GM23248 (cell line): ENCODE measurements around the gene ABCC4. TPM values are rescaled to one million over a fixed set of nuclear protein-coding genes. Genes with fewer than 3 reads are reported as not detected.

Experiments
- DNase-seq: peaks from one replicate; pipeline ENCODE4 v3.0.0-alpha.2; 2015
- H2AFZ ChIP-seq: fragments of 200-600 bp; sonication (generic); 2 replicates; pipeline ENCODE4 v1.6.1; 2016; ENCODE audit warnings: antibody characterized with exemption
- H3F3A ChIP-seq: fragments of 200-600 bp; sonication (generic); 2 replicates; pipeline ENCODE4 v1.6.1; 2016; ENCODE audit warnings: mild to moderate bottlenecking, antibody characterized with exemption, mixed run types; ENCODE audit not compliant: insufficient read depth
- H3K27ac ChIP-seq: fragments of 200-600 bp; sonication (generic); 2 replicates; pipeline ENCODE4 v1.5.1; 2016; ENCODE audit warnings: mild to moderate bottlenecking
- H3K27me3 ChIP-seq: fragments of 200-600 bp; sonication (generic); replicated peaks from 2 replicates; pipeline ENCODE4 v1.6.1; 2016; ENCODE audit warnings: mild to moderate bottlenecking; ENCODE audit not compliant: insufficient read depth
- H3K36me3 ChIP-seq: fragments of 200-600 bp; sonication (generic); 2 replicates; pipeline ENCODE4 v1.6.1; 2016; ENCODE audit warnings: low read depth, mild to moderate bottlenecking
- H3K4me1 ChIP-seq: fragments of 200-600 bp; sonication (generic); 2 replicates; pipeline ENCODE4 v1.6.1; 2016; ENCODE audit warnings: mild to moderate bottlenecking; ENCODE audit not compliant: insufficient read depth
- H3K4me2 ChIP-seq: fragments of 200-600 bp; sonication (generic); one replicate; pipeline ENCODE4 v1.6.1; 2016; ENCODE audit warnings: mild to moderate bottlenecking; ENCODE audit not compliant: unreplicated experiment
- H3K4me3 ChIP-seq: fragments of 200-600 bp; sonication (generic); 2 replicates; pipeline ENCODE4 v1.5.1; 2016; ENCODE audit warnings: mild to moderate bottlenecking
- H3K79me2 ChIP-seq: fragments of 200-600 bp; sonication (generic); 2 replicates; pipeline ENCODE4 v1.6.1; 2016; ENCODE audit warnings: mild to moderate bottlenecking; ENCODE audit not compliant: insufficient read depth
- H3K9ac ChIP-seq: fragments of 200-600 bp; sonication (generic); 2 replicates; pipeline ENCODE4 v1.6.1; 2016; ENCODE audit warnings: mild to moderate bottlenecking
- H3K9me2 ChIP-seq: fragments of 200-600 bp; sonication (generic); 2 replicates; pipeline ENCODE4 v1.6.1; 2016; ENCODE audit warnings: mixed run types, mild to moderate bottlenecking, moderate library complexity; ENCODE audit not compliant: insufficient read depth
- H3K9me3 ChIP-seq: fragments of 200-600 bp; sonication (generic); one replicate; pipeline ENCODE4 v1.6.1; 2017; ENCODE audit warnings: low read depth
- H4K20me1 ChIP-seq: fragments of 200-600 bp; sonication (generic); 2 replicates; pipeline ENCODE4 v1.6.0; 2016; ENCODE audit not compliant: insufficient read depth
- EZH2 ChIP-seq: fragments of 200-600 bp; sonication (generic); IDR thresholded peaks from 2 replicates; pipeline ENCODE4 v1.6.1; 2018; ENCODE audit warnings: antibody characterized with exemption, mild to moderate bottlenecking; ENCODE audit not compliant: insufficient read depth, poor library complexity, severe bottlenecking
- EZH2phosphoT487 ChIP-seq: fragments of 200-600 bp; sonication (generic); IDR thresholded peaks from 2 replicates; pipeline ENCODE4 v1.6.1; 2018; ENCODE audit warnings: antibody characterized with exemption, moderate library complexity, mild to moderate bottlenecking, low read depth; ENCODE audit not compliant: insufficient read depth
- WGBS, 2 experiments: methylation state at CpG; one replicate each; pipeline ENCODE4 v1.1.6; 2015 to 2017; ENCODE audit warnings: low lambda C conversion rate in 2 of 2, low coverage in 1 of 2; ENCODE audit errors: missing lambda C conversion rate in 2 of 2; 5-methylcytosine and 5-hydroxymethylcytosine counted together
- in situ Hi-C: fragments of 300-500 bp; cut with MboI; formaldehyde crosslinking; loops from 2 replicates; pipeline ENCODE4 v1.15.0; 2020
- polyA plus RNA-seq: library from polyadenylated mRNA; unstranded; fragments of >200 nt; fragmentation: Nextera tagmentation; extraction: Ambion mirVana; gene quantifications from 2 replicates; pipeline ENCODE4 v1.2.1, GENCODE V29; 2016
- total RNA-seq: library from RNA; depleted of rRNA; stranded (reverse); fragments of >200 nt; shearing (Covaris generic); gene quantifications from 2 replicates; pipeline ENCODE4 v1.2.3, GENCODE V29; 2014

Gene ABCC4
- total and polyA plus RNA-seq, 2 experiments from 2014 or later, result 3.9 to 11.2 TPM

- Histone ChIP-seq H4K20me1 (no peaks in the 10 kb centered on the region), H3K36me3 (no peaks in the 10 kb centered on the region), H3K27me3 (no peaks in the 10 kb centered on the region), H3K79me2 (no peaks in the 10 kb centered on the region), H3F3A (no peaks in the 10 kb centered on the region), H3K9me2 (no peaks in the 10 kb centered on the region), H2AFZ (no peak overlapping the region), H3K9ac (no peak overlapping the region), H3K9me3 (no peaks in the 10 kb centered on the region), H3K27ac (no peak overlapping the region), H3K4me2 (no peak overlapping the region), H3K4me3 (no peak overlapping the region), H3K4me1 (no peaks in the 10 kb centered on the region)
- peak; percentile 9 for DNase-seq
- in situ Hi-C loops, result no loop called here
- TF ChIP-seq EZH2phosphoT487, result no peak
- no peak for TF ChIP-seq EZH2
- 55 to 57% methylated on average over 12 of the region's 12 CpGs for WGBS, 2 experiments
Measured at GRCh38 chr13:95317039-95317989, 16.1 kb upstream of the ABCC4 start.

GRCh38 chr13:95315752-95316151 lies 14.5 kb upstream of the ABCC4 start:
- Histone ChIP-seq H3K27ac (no peak overlapping the region), H3K4me1 (no peaks in the 10 kb centered on the region), H3K4me3 (no peak overlapping the region), H3K9ac (no peak overlapping the region), H2AFZ (no peak overlapping the region), H3K27me3 (no peaks in the 10 kb centered on the region), H3K9me2 (no peaks in the 10 kb centered on the region), H3K4me2 (no peak overlapping the region), H3K79me2 (no peaks in the 10 kb centered on the region), H3F3A (no peaks in the 10 kb centered on the region), H4K20me1 (no peaks in the 10 kb centered on the region), H3K9me3 (no peaks in the 10 kb centered on the region), H3K36me3 (no peaks in the 10 kb centered on the region)
- 61 to 62% methylated on average over 3 of the region's 3 CpGs for WGBS, 2 experiments
- no peak for DNase-seq
- in situ Hi-C loops, result no loop called here
- TF ChIP-seq EZH2, result no peak
- no peak for TF ChIP-seq EZH2phosphoT487

GRCh38 chr13:95307507-95307906 lies 6.3 kb upstream of the ABCC4 start:
- Histone ChIP-seq H4K20me1 (no peaks in the 10 kb centered on the region), H3K9ac (no peak overlapping the region), H3K4me1 (no peaks in the 10 kb centered on the region), H3K9me3 (no peaks in the 10 kb centered on the region), H3F3A (no peaks in the 10 kb centered on the region), H3K4me3 (no peak overlapping the region), H3K27me3 (no peaks in the 10 kb centered on the region), H3K9me2 (no peaks in the 10 kb centered on the region), H3K79me2 (no peaks in the 10 kb centered on the region), H3K27ac (no peak overlapping the region), H3K36me3 (no peaks in the 10 kb centered on the region), H2AFZ (no peak overlapping the region), H3K4me2 (no peak overlapping the region)
- no peak for TF ChIP-seq EZH2
- no peak for TF ChIP-seq EZH2phosphoT487
- 79% methylated on average over 6 of the region's 6 CpGs for WGBS, 2 experiments
- DNase-seq, result no peak
- in situ Hi-C loops, result no loop called here

- Histone ChIP-seq H3K27ac (no peak overlapping the region), H3K4me2 (no peak overlapping the region), H3K4me1 (no peaks in the 10 kb centered on the region), H3K4me3 (no peak overlapping the region), H3K9me3 (no peaks in the 10 kb centered on the region), H3K9ac (no peak overlapping the region), H3K36me3 (no peaks in the 10 kb centered on the region), H3K9me2 (no peaks in the 10 kb centered on the region), H3K79me2 (no peaks in the 10 kb centered on the region), H4K20me1 (no peaks in the 10 kb centered on the region), H2AFZ (no peak overlapping the region), H3F3A (peaks cover 5% of the 10 kb centered on the region; the same call in 1 of the 2 replicates), H3K27me3 (no peaks in the 10 kb centered on the region)
- DNase-seq, result no peak
- 66 to 75% methylated on average over 2 of the region's 2 CpGs for WGBS, 2 experiments
- in situ Hi-C loops, result no loop called here
- TF ChIP-seq EZH2 (no peak), EZH2phosphoT487 (no peak)
Measured at GRCh38 chr13:95304453-95304852, 3.2 kb upstream of the ABCC4 start.
